Measurements from ENCODE around the gene PALM2AKAP2.
"Not testable (repeated sequence)": the region's sequence is repeated elsewhere in the genome, so short reads cannot be mapped to it uniquely, and the experiment has no call there.

The PALM2AKAP2 gene

GRCh38 chr9:109805050-109805449 is 25.1 kb downstream of the PALM2AKAP2 start:
- no peak for DNase-seq (ENCODE audit: low spot score)

DNA sequence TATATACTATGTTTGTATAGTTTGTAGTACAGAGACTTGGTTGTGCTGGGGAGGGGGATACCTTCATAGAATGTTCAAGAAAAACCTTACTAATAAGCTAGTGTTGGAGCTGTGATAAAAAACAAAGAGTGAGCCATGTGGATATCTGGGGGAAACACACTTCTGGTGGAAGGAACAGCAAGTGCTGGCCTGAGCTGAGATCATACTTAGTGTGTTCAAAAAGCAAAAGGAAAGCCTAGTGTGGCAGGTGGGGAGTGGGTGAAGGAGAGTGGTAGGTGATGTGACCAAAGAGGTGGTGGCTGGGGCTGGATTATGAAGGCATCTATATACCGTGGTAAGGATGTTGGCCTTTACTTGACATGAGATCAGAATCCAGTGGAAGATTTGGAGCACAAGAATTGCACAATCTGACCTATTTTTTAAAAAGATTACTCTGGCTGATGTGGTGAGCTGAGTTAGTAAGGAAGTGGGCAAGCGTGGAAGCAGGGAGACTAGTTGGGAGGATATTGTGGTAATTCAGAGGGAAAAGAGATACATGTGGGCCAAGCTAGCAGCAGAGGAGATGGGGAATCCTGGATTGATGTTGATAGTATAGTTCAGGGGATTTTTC is 26.6 kb downstream of the PALM2AKAP2 start:
- no peak for DNase-seq (ENCODE audit: low spot score)

DNA sequence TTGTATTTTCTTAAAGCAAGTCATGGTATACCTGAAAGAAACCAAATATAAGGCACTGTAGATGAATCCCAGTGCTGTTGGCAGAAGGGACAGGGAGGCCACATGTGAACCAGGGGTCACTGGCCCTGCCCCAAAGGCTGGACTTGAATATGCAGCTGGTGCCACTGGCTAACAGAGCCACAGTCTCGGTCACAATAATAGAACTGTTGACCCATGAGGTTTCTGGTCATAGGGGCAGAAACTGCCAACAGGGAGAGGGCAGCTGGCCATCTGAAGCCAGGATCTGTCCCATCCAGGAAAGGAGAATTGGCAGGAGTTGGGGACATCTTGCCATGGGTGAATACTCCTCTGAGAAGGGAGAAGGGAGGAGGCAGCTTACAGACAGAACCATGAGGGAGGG is 31.9 kb downstream of the PALM2AKAP2 start:
- DNase-seq (ENCODE audit: low spot score) = no peak

GRCh38 chr9:109812331-109812730 is 32.3 kb downstream of the PALM2AKAP2 start:
- no peak for DNase-seq (ENCODE audit: low spot score)

DNA sequence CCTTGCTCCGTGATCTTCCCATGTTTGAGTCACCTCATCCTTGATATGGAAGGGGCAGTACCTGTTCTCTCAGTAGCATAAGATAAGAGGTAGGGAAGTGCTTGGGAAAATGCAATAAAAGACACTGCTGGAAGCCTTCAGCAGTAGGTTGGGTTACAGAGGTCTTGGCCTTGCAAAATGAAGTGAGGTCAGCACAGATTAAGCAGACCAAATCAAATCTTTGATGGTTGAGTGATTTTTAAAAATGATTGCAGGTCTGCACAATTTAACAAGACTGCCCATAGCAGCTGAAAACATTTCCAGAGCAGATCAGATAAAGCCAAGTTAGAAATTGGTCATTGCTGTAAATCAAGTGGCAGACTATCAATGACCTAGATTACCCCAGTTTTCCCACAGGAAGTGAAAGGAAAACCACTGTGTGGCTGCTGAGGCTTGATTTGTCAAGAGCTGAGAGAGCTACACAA is 32.9 kb downstream of the PALM2AKAP2 start:
- no peak for DNase-seq (ENCODE audit: low spot score)

DNA sequence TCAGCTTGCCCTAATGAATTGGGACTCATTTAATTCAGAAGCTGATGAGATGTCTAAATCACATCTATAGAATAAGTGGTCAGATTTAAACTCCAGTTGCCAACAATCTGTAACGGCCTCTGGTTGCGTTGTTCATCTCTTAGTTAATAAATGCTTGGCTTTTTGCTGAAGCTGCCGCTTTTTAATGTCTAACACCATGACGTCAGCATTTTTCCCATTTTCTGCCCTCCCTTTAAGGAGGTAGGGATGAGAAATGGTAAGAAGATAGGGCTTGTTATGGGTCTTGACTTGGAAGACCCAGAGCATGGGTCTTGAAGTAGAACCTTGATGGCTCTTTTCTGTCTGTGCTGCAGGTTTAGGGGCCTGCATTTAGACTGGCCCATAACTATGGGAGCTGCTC is 33.3 kb downstream of the PALM2AKAP2 start:
- no peak for DNase-seq (ENCODE audit: low spot score)

DNA sequence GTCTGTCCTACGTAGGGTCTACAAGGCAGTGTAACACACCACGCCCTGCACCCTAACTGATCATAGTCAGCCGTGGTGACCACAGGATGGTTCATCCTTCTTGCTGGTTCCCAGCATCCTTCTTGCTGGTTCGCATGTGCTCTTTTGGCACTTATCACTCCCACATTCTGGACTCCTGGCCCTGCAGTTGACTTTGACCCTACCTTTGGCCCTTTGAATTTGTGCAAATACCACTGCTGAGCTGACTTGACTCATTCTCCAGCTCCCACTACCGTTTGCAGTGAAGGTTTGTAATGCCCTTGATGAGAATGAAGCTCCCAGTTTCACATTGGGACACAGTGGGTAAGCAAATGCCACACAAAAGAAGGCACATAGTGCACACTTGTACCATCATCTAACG is 33.8 kb downstream of the PALM2AKAP2 start:
- DNase-seq (ENCODE audit: low spot score) = no peak

DNA sequence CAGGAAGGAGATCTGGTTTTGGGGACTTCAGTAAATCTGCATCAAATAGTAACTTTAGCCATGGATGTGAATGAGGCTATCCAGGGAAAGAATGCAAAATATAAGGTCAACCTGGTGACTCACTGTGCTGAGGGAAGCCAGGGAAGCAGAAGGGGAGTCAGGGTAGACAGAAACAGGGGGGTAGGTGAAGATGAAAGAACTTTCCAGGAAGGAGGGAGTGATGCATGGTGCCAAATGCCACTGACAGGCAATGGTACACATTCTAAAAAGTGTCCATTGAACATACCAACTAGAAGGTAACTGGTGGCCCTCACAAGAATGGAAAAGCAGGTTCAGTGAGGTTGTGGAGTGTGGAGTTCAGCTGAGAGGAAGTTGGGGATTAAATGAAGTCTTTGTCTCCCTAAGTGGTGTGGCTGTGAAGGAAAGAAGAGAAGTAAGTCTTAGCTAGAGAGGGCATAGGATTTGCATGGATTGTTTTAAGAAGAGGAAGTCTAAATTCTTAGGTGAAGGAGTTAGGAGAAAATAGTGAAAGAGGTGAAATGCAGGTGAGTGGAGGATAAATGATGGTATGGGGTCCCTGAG is 35.5 kb downstream of the PALM2AKAP2 start:
- DNase-seq (ENCODE audit: low spot score) = peak; percentile 48

DNA sequence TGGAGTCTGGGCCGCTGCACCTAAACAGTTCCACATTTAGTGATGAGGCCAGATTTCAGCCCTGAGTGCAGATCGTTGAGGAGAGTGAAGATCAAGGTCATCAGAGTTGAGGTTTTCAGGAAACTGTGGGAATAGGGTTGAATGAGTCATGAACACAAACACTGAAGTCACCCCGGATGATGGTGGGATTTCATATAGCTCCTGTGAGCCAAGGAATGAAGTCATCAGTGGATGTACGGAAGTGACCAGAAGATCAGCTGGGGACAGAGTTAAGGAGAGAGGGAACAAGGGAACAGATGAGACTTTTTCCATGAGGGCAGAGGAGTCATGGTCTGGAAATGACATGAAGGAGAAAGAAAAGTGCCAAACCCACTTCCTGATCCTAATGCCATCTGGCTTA is 36.5 kb downstream of the PALM2AKAP2 start:
- DNase-seq (ENCODE audit: low spot score) = peak; percentile 81

DNA sequence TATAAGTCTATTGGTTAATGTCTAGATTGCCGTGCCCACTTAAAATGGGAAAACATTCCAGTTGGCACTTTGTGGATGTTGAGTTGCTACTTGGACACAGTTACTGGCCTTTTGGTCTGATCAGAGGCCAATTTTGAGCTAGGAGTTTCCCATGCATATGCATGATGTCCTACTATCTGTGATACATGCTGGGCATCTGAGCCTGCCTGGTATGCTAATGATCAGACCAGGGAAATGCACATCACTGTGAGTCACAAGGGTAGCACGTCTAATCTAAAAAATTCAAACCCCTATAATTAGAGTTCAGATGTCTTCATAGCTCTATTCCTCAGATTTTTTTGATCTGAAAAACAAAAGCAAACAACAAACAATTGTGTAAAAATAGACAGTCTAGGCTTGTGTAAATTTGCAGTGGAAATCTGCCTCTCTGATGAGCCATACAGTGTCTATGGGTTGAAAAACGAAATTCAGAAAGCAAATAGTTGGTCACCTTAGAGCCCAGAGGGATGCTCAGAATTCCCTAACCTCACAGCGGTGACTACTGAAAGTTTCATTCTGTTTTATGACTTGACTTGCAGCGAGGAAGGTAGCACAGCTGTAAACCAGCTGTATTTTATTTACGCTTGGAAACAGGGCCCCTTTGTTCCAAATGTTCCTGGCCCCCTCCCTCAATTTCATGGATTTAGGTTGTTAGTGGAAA is 37.3 kb downstream of the PALM2AKAP2 start:
- DNase-seq (ENCODE audit: low spot score) = no peak

DNA sequence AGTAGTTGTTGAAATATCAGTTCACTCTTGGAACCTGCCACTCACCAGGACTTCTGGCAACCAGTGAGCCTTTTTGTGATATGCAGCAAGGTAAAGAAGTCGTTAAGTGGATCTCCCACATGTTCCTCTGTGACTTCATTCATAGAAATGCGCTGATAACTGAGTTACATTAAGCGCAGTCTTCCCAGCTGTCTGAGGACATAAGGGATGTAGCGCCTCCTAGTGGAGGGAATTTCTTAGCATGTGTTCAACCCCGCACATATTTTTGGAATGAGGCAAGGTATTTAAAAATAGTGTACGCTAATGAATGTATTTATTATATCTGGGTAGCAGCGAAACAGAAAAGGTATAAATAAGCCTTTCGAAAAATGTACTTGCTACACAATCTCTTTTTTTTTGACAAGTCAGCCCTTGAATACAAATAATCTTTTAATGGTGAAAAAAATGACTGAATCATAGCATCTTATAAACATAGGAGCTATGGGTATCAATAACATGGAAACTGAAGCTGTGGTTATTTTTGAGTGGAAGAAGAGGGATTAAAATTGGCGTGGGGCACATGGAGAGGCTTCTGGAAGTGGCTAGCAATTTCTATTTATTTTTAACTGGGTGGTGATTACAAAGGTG is 38.0 kb downstream of the PALM2AKAP2 start:
- peak; percentile 91 for DNase-seq (ENCODE audit: low spot score)

DNA sequence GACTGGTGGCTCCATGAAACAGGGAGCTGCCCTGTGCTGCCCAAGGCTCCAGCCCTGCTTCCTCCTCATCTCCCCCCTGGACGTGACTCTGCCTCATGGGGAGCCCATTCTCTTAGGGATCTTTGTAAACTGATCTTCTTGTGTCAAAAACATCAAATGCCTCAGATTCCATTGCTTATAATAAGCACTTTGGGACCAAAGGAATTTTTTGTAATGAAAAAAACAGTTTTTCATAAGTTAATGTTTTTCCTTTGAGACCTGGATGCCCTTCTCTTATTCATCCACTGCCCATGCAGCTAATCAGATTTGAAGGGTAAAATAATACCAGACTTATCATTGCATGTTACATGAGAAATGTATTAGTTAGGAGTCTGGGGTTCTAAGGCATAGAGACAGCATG is 41.7 kb downstream of the PALM2AKAP2 start:
- no peak for DNase-seq (ENCODE audit: low spot score)

GRCh38 chr9:109825383-109825782 is 45.4 kb downstream of the PALM2AKAP2 start:
- DNase-seq (ENCODE audit: low spot score) = not testable (repeated sequence)

GRCh38 chr9:109826559-109826958 is 46.6 kb downstream of the PALM2AKAP2 start:
- no peak for DNase-seq (ENCODE audit: low spot score)

GRCh38 chr9:109828254-109828653 is 48.3 kb downstream of the PALM2AKAP2 start:
- DNase-seq (ENCODE audit: low spot score) = no peak
